Keratinocyte (primary cell): Measurements from ENCODE around the gene DPH7. TPM values are rescaled to one million over a fixed set of nuclear protein-coding genes. Genes with fewer than 3 reads are reported as not detected.

Experiments
- DNase-seq: peaks from one replicate; pipeline ENCODE4 v3.0.0-alpha.2; 2011; ENCODE audit warnings: low read depth, missing footprints, low spot score
- FAIRE-seq: peaks from 2 replicates; lab custom pipeline; 2011; peaks lifted over from hg19 to GRCh38; lab: Jason Lieb, UNC
- H2AFZ ChIP-seq: 2 replicates; pipeline ENCODE4 v1.6.0; 2012; ENCODE audit warnings: low read length, control low read depth, inconsistent platforms; ENCODE audit not compliant: control insufficient read depth
- H3K27ac ChIP-seq: 2 replicates; pipeline ENCODE4 v1.5.1; 2011; ENCODE audit warnings: low read length; ENCODE audit not compliant: control insufficient read depth, insufficient read depth
- H3K27me3 ChIP-seq: 3 replicates; pipeline ENCODE4 v1.6.0; 2011; ENCODE audit warnings: low read length; ENCODE audit not compliant: control insufficient read depth, insufficient read depth; ENCODE audit errors: extremely low read depth
- H3K36me3 ChIP-seq, 2 experiments: 2 replicates in 1 of 2; 3 replicates in 1 of 2; pipeline ENCODE4 v1.5.1; 2011; ENCODE audit warnings: low read length in 2 of 2, mild to moderate bottlenecking in 1 of 2; ENCODE audit not compliant: control insufficient read depth in 2 of 2, insufficient read depth in 2 of 2; ENCODE audit errors: extremely low read depth in 1 of 2
- H3K4me1 ChIP-seq: 3 replicates; pipeline ENCODE4 v1.5.1; 2011; ENCODE audit warnings: low read length; ENCODE audit not compliant: control insufficient read depth, insufficient read depth; ENCODE audit errors: extremely low read depth
- H3K4me2 ChIP-seq: 3 replicates; pipeline ENCODE4 v1.6.0; 2011; ENCODE audit warnings: low read depth, low read length; ENCODE audit not compliant: control insufficient read depth, insufficient read depth; ENCODE audit errors: extremely low read depth
- H3K4me3 ChIP-seq, 3 experiments: fragments of 200-600 bp in 1 of 3; sonication (generic) in 1 of 3; 2 replicates in 2 of 3; 3 replicates in 1 of 3; pipeline ENCODE4 v1.5.1; 2011 to 2016; ENCODE audit warnings: low read length in 3 of 3, mild to moderate bottlenecking in 3 of 3, control low read depth in 2 of 3, inconsistent platforms in 1 of 3, low read depth in 1 of 3, mixed read lengths in 1 of 3, mixed run types in 1 of 3, moderate library complexity in 1 of 3; ENCODE audit not compliant: control insufficient read depth in 2 of 3, insufficient read depth in 2 of 3; ENCODE audit errors: extremely low read depth in 1 of 3
- H3K79me2 ChIP-seq: 2 replicates; pipeline ENCODE4 v1.6.0; 2012; ENCODE audit warnings: low read length; ENCODE audit not compliant: control insufficient read depth, insufficient read depth
- H3K9ac ChIP-seq: 3 replicates; pipeline ENCODE4 v1.6.0; 2011; ENCODE audit warnings: low read length; ENCODE audit not compliant: control insufficient read depth, insufficient read depth; ENCODE audit errors: extremely low read depth
- H3K9me1 ChIP-seq: 3 replicates; pipeline ENCODE4 v1.6.0; 2011; ENCODE audit warnings: low read length; ENCODE audit not compliant: control insufficient read depth, insufficient read depth; ENCODE audit errors: extremely low read depth
- H3K9me3 ChIP-seq: 2 replicates; pipeline ENCODE4 v1.5.1; 2012; ENCODE audit warnings: low read depth, low read length; ENCODE audit not compliant: control insufficient read depth
- H4K20me1 ChIP-seq: 3 replicates; pipeline ENCODE4 v1.6.0; 2011; ENCODE audit warnings: low read length; ENCODE audit not compliant: control insufficient read depth, insufficient read depth; ENCODE audit errors: extremely low read depth
- CTCF ChIP-seq, 3 experiments: IDR thresholded peaks in 1 of 3; conservative IDR thresholded peaks in 1 of 3; optimal IDR thresholded peaks in 1 of 3; 2 replicates in 2 of 3; 3 replicates in 1 of 3; pipeline versions ENCODE3 to v1.5.1; 2011; ENCODE audit warnings: low read length in 3 of 3, mild to moderate bottlenecking in 3 of 3, moderate library complexity in 2 of 3, control low read depth in 1 of 3, inconsistent platforms in 1 of 3; ENCODE audit not compliant: insufficient read depth in 2 of 3; ENCODE audit errors: extremely low read depth in 1 of 3
- EZH2 ChIP-seq: IDR thresholded peaks from one replicate; pipeline ENCODE4 v1.6.1; 2012; ENCODE audit warnings: inconsistent platforms, mild to moderate bottlenecking, low read length, moderate library complexity
- dilution Hi-C: fragments of 300-500 bp; cut with MboI; formaldehyde crosslinking; loops from one replicate; pipeline ENCODE4 v1.7.0; 2020; ENCODE audit warnings: low sequenced_read_pairs; ENCODE audit not compliant: extremely low pct_ligation_motif_present
- polyA plus RNA-seq, 5 experiments: library from polyadenylated mRNA; depleted of rRNA in 3 of 5; stranded (reverse) in 3 of 5; stranded (forward) in 1 of 5; unstranded in 1 of 5; fragments of >200 nt; gene quantifications; 1 replicate in 1 of 5; 2 replicates in 3 of 5; 3 replicates in 1 of 5; pipeline versions ENCODE4 v1.2.1 to v1.2.3, GENCODE V29; 2011 to 2012; ENCODE audit warnings: missing spikeins in 2 of 5, low read depth in 1 of 5, low replicate concordance in 1 of 5

DPH7 gene
- polyA plus RNA-seq, 1 donor (not counting 4 experiments of a cell fraction or from before 2014, with no cell fraction given): 25.3 TPM

- H3K27ac ChIP-seq: no peak overlapping the region
- TF ChIP-seq EZH2 (no peak), CTCF (optimal IDR thresholded peaks at IDR 0.05 in 1 of 3, IDR thresholded peaks at IDR 0.05 in 1 of 3, conservative IDR thresholded peaks at IDR 0.05 in 1 of 3; ENCODE audit: extremely low read depth in 1 of 3, insufficient read depth in 2 of 3, low read length in 3 of 3) (no peak)
- no peaks in the 10 kb centered on the region for H3K9me3 ChIP-seq
- H4K20me1 ChIP-seq: no peaks in the 10 kb centered on the region
- H3K36me3 ChIP-seq: no peaks in the 10 kb centered on the region
- H3K4me1 ChIP-seq: no peaks in the 10 kb centered on the region
- no peak overlapping the region for H2AFZ ChIP-seq
- H3K9me1 ChIP-seq: no peaks in the 10 kb centered on the region
- DNase-seq (no peak), FAIRE-seq (no peak)
- H3K79me2 ChIP-seq: no peaks in the 10 kb centered on the region
- dilution Hi-C loops: no loop called here
- H3K4me2 ChIP-seq: no peak overlapping the region
- no peaks in the 10 kb centered on the region for H3K27me3 ChIP-seq
- no peak overlapping the region for H3K4me3 ChIP-seq
- no peak overlapping the region for H3K9ac ChIP-seq
These were observed 55.8 kb downstream of the DPH7 start for GRCh38 chr9:137522746-137523455.

- Histone ChIP-seq H3K9me1 (no peaks in the 10 kb centered on the region), H4K20me1 (no peaks in the 10 kb centered on the region), H3K4me2 (no peak overlapping the region), H3K9ac (no peak overlapping the region), H3K9me3 (no peaks in the 10 kb centered on the region), H3K4me3 (no peak overlapping the region), H3K27me3 (no peaks in the 10 kb centered on the region), H3K36me3 (no peaks in the 10 kb centered on the region), H3K4me1 (no peaks in the 10 kb centered on the region), H3K27ac (no peak overlapping the region), H2AFZ (no peak overlapping the region), H3K79me2 (no peaks in the 10 kb centered on the region)
- FAIRE-seq: no peak
- DNase-seq: no peak
- TF ChIP-seq EZH2 (no peak), CTCF (optimal IDR thresholded peaks at IDR 0.05 in 1 of 3, IDR thresholded peaks at IDR 0.05 in 1 of 3, conservative IDR thresholded peaks at IDR 0.05 in 1 of 3; ENCODE audit: extremely low read depth in 1 of 3, insufficient read depth in 2 of 3, low read length in 3 of 3) (no peak)
- dilution Hi-C loops: no loop called here
These were observed 57.2 kb downstream of the DPH7 start for GRCh38 chr9:137521405-137521985.
